A673 (cell line): ENCODE measurements around the gene MYOC. TPM values are rescaled to one million over a fixed set of nuclear protein-coding genes. Genes with fewer than 3 reads are reported as not detected.
"Not testable (repeated sequence)": the region's sequence is repeated elsewhere in the genome, so short reads cannot be mapped to it uniquely, and the experiment has no call there.

Experiments used
- BruUV-seq: library from RNA; stranded (reverse); fragments of 400-500 nt; replicated peaks from 2 replicates; lab custom pipeline; 2021; lab: Mats Ljungman, UMichigan
- CTCF ChIA-PET: fragments of 300-600 bp; sonication (Branson Sonifier 250); formaldehyde crosslinking; loops from one replicate; lab custom pipeline; 2022; ENCODE audit warnings: antibody characterized with exemption; lab: Charles Lee
- POLR2A ChIA-PET: fragments of 300-600 bp; sonication (Branson Sonifier 250); formaldehyde crosslinking; loops from one replicate; lab custom pipeline; 2022; ENCODE audit warnings: antibody characterized with exemption; ENCODE audit not compliant: low non-redundant PET; lab: Charles Lee
- DNase-seq: peaks from one replicate; pipeline ENCODE4 v3.0.0-alpha.2; 2015; ENCODE audit warnings: low spot score
- H3K27ac ChIP-seq: fragments of 200-600 bp; sonication (generic); 2 replicates; pipeline ENCODE4 v1.5.1; 2016; ENCODE audit warnings: mixed run types, low read depth, mild to moderate bottlenecking, mixed read lengths, antibody characterized with exemption, low read length; ENCODE audit not compliant: poor library complexity, severe bottlenecking
- H3K27me3 ChIP-seq: fragments of 200-600 bp; sonication (generic); replicated peaks from 2 replicates; pipeline ENCODE4 v1.6.1; 2017; ENCODE audit warnings: mixed run types, low read depth, mild to moderate bottlenecking, mixed read lengths, antibody characterized with exemption, low read length; ENCODE audit not compliant: insufficient read depth, poor library complexity
- H3K36me3 ChIP-seq: fragments of 200-600 bp; sonication (generic); 2 replicates; pipeline ENCODE4 v1.6.1; 2016; ENCODE audit warnings: mixed run types, mild to moderate bottlenecking, mixed read lengths, antibody characterized with exemption, low read length; ENCODE audit not compliant: insufficient read depth, poor library complexity, severe bottlenecking
- H3K4me1 ChIP-seq: fragments of 200-600 bp; sonication (generic); 2 replicates; pipeline ENCODE4 v1.6.1; 2017; ENCODE audit warnings: mixed run types, mild to moderate bottlenecking, mixed read lengths, antibody characterized with exemption, low read length; ENCODE audit not compliant: insufficient read depth, poor library complexity, severe bottlenecking
- H3K4me3 ChIP-seq: fragments of 200-600 bp; sonication (generic); 2 replicates; pipeline ENCODE4 v1.5.1; 2016; ENCODE audit warnings: low read depth, mixed run types, mild to moderate bottlenecking, mixed read lengths, low read length; ENCODE audit not compliant: poor library complexity, severe bottlenecking
- H3K9me3 ChIP-seq: fragments of 200-600 bp; sonication (generic); 2 replicates; pipeline ENCODE4 v1.6.1; 2016; ENCODE audit warnings: mixed run types, low read depth, mild to moderate bottlenecking, mixed read lengths, antibody characterized with exemption, low read length; ENCODE audit not compliant: poor library complexity, severe bottlenecking
- EZH2 ChIP-seq: fragments of 200-600 bp; sonication (generic); IDR thresholded peaks from 2 replicates; pipeline ENCODE4 v1.6.1; 2017; ENCODE audit warnings: borderline replicate concordance, low read depth, mild to moderate bottlenecking, mixed read lengths, antibody characterized with exemption, low read length; ENCODE audit not compliant: poor library complexity, severe bottlenecking
- intact Hi-C: fragments of 100-400 bp; cut with micrococcal nuclease; formaldehyde crosslinking; loops from one replicate; pipeline ENCODE4 v1.10.0; 2022; ENCODE audit not compliant: unreplicated experiment
- total RNA-seq: library from RNA; stranded (reverse); gene quantifications from 2 replicates; pipeline ENCODE4 v1.2.3, GENCODE V29; 2021
- TF ChIP-seq, protein P1 (sequence below): fragments of 300-800, 200-600 bp; sonication (generic); conservative IDR thresholded peaks from 2 replicates; pipeline ENCODE4 v1.5.1; 2017; ENCODE audit warnings: low read depth, mild to moderate bottlenecking, antibody characterized with exemption, low read length, moderate library complexity, mixed read lengths

MYOC gene
- total RNA-seq, 1 experiment from 2014 or later, result not detected

DNA sequence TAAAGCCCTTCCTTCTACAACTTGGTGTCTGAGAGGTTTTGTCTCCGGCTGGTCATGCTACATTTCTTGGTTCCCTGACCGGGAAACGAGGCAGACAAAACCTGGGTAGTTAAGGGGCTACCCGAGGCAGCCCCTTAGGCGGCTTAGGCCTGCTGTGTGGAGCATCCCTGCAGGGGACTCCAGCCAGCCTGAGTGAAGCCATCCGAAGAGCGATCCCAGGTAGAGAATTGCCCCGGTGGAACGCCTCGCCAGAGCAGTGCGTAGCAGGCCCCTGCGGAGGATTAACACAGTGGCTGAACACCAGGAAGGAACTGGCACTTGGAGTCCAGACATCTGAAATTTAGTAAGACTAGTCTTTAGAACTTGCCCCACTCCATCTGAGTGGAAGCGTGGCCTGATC is 51.6 kb downstream of the MYOC start:
- Histone ChIP-seq H3K9me3 (no peaks in the 10 kb centered on the region), H3K27me3 (no peaks in the 10 kb centered on the region), H3K36me3 (no peaks in the 10 kb centered on the region), H3K4me1 (peaks cover 6% of the 10 kb centered on the region), H3K27ac (no peak overlapping the region), H3K4me3 (no peak overlapping the region)
- BruUV-seq, result no TSS peak
- POLR2A ChIA-PET, result no interaction called here
- TF ChIP-seq, protein P1, sequence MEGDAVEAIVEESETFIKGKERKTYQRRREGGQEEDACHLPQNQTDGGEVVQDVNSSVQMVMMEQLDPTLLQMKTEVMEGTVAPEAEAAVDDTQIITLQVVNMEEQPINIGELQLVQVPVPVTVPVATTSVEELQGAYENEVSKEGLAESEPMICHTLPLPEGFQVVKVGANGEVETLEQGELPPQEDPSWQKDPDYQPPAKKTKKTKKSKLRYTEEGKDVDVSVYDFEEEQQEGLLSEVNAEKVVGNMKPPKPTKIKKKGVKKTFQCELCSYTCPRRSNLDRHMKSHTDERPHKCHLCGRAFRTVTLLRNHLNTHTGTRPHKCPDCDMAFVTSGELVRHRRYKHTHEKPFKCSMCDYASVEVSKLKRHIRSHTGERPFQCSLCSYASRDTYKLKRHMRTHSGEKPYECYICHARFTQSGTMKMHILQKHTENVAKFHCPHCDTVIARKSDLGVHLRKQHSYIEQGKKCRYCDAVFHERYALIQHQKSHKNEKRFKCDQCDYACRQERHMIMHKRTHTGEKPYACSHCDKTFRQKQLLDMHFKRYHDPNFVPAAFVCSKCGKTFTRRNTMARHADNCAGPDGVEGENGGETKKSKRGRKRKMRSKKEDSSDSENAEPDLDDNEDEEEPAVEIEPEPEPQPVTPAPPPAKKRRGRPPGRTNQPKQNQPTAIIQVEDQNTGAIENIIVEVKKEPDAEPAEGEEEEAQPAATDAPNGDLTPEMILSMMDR, result no peak
- TF ChIP-seq EZH2, result no peak
- no peak for DNase-seq
- intact Hi-C loops, result no loop called here
- CTCF ChIA-PET, result no interaction called here

DNA sequence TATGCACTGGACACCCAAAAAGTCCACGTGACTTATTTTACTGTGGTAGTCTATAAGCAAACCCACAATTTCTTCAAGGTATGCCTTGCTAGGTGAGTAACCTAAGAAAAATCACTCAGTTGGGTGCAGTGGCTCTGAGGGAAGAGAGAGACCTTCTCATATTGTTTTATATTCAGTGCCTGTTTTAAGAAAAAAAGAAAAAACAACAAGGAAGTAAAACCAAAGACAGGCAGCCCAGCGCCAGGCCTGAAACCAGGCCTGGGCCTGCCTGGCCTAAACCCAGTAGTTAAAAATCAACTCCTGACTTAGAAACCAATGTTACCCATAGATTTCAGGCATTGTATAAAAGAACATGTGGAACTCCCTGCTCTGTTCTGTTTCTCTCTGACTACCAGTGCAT is 52.2 kb downstream of the MYOC start:
- H3K9me3 ChIP-seq, CTCF ChIA-PET, H3K36me3 ChIP-seq, DNase-seq, H3K4me1 ChIP-seq, H3K27me3 ChIP-seq, intact Hi-C loops, POLR2A ChIA-PET, BruUV-seq, H3K4me3 ChIP-seq, H3K27ac ChIP-seq: not testable (repeated sequence)

DNA sequence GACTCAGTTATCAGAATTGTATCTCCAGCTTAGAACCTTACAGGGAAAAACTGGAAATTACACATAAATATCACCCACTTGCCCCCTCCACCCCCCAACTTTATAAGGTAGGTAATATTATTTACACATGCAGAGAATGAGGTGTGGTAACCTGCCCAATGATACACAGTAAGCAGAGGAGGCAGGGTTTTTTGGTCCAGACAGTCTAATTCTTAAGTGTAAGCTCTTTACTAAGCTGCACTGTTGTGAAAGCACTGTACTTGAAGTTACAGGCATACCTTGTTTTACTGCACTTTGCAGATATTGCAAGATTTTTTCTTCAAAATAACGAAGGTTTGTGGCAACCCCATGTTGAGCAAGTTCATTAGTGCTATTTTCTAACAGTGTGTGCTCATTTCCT is 55.3 kb downstream of the MYOC start:
- TF ChIP-seq EZH2, result no peak
- TF ChIP-seq, protein P1, result no peak
- intact Hi-C loops, result no loop called here
- no peak overlapping the region for H3K4me3 ChIP-seq
- ChIA-PET POLR2A (no interaction called here), CTCF (no interaction called here)
- H3K4me1 ChIP-seq, result peaks cover 6% of the 10 kb centered on the region
- H3K36me3 ChIP-seq, result peaks cover 7% of the 10 kb centered on the region
- no peak overlapping the region for H3K27ac ChIP-seq
- no peaks in the 10 kb centered on the region for H3K27me3 ChIP-seq
- no TSS peak for BruUV-seq
- no peaks in the 10 kb centered on the region for H3K9me3 ChIP-seq
- DNase-seq, result peak; percentile 26

DNA sequence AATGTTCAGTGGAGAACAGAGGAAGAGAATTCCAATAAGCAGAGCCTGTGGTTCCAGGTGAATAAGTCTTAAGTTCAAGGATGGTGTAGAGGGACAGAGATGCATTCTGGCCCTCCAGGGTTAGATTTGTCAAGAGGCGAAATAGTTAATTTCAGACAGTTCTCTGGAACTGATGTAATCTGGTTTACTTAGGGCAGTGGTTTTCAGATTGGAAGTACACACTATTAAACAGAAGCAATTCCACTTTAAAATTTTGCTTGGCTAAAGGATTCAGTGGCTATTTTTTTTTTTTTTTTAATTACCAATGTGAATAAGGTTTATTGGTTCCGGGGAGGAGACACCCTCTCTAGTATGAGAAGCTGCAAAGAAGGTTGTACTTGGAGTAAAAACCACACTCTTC is 55.8 kb downstream of the MYOC start:
- TF ChIP-seq EZH2, result no peak
- TF ChIP-seq, protein P1, result no peak
- POLR2A ChIA-PET, result no interaction called here
- no peak overlapping the region for H3K4me3 ChIP-seq
- peaks cover 6% of the 10 kb centered on the region for H3K4me1 ChIP-seq
- peaks cover 12% of the 10 kb centered on the region for H3K36me3 ChIP-seq
- no peaks in the 10 kb centered on the region for H3K9me3 ChIP-seq
- no peak overlapping the region for H3K27ac ChIP-seq
- no TSS peak for BruUV-seq
- CTCF ChIA-PET, result no interaction called here
- H3K27me3 ChIP-seq, result no peaks in the 10 kb centered on the region
- no peak for DNase-seq
- intact Hi-C loops, result no loop called here
